SK-N-SH (cell line): Measurements from ENCODE around the gene CA10. TPM values are rescaled to one million over a fixed set of nuclear protein-coding genes. Genes with fewer than 3 reads are reported as not detected.

ENCODE experiments used
- CTCF ChIA-PET: fragments of 300-600, 350-600 bp; formaldehyde crosslinking; extraction: SDS; loops from one replicate; lab custom pipeline; 2021; lab: Yijun Ruan, JAX
- POLR2A ChIA-PET: fragments of 350-600 bp; sonication (Branson Sonifier 250); formaldehyde crosslinking; extraction: SDS; loops from one replicate; lab custom pipeline; 2020; ENCODE audit warnings: antibody characterized with exemption, inconsistent platforms; lab: Yijun Ruan, JAX
- DNase-seq: peaks from one replicate; pipeline ENCODE4 v3.0.0; 2012
- H2AFZ ChIP-seq: fragments of 200-600 bp; sonication (generic); 2 replicates; pipeline ENCODE4 v1.8.1; 2016; ENCODE audit warnings: antibody characterized with exemption, mild to moderate bottlenecking, low read depth
- H3F3A ChIP-seq: fragments of 200-600 bp; sonication (generic); replicated peaks from 2 replicates; pipeline ENCODE3; 2016; ENCODE audit warnings: antibody characterized with exemption, mild to moderate bottlenecking; ENCODE audit not compliant: insufficient read depth
- H3K27ac ChIP-seq, 2 experiments: fragments of 200-500 bp in 1 of 2; fragments of 200-600 bp in 1 of 2; sonication (Bioruptor generic) in 1 of 2; sonication (generic), shearing (Covaris generic) in 1 of 2; 2 replicates each; pipeline versions ENCODE4 v1.5.1 to v1.6.1; 2014 to 2016; ENCODE audit warnings: low read depth in 2 of 2, inconsistent platforms in 1 of 2, low read length in 1 of 2, mild to moderate bottlenecking in 1 of 2, mixed read lengths in 1 of 2
- H3K27me3 ChIP-seq: fragments of 200-600 bp; sonication (generic), shearing (Covaris generic); 2 replicates; pipeline ENCODE4 v1.6.1; 2016; ENCODE audit warnings: mixed run types; ENCODE audit not compliant: insufficient read depth
- H3K36me3 ChIP-seq, 2 experiments: fragments of 200-500 bp in 1 of 2; fragments of 200-600 bp in 1 of 2; sonication (Bioruptor generic) in 1 of 2; sonication (generic) in 1 of 2; replicated peaks in 1 of 2; 2 replicates each; pipeline versions ENCODE3 to v1.5.1; 2014 to 2016; ENCODE audit warnings: low read length in 1 of 2, mild to moderate bottlenecking in 1 of 2; ENCODE audit not compliant: insufficient read depth in 2 of 2, control insufficient read depth in 1 of 2
- H3K4me1 ChIP-seq, 2 experiments: fragments of 200-500 bp in 1 of 2; fragments of 200-600 bp in 1 of 2; sonication (Bioruptor generic) in 1 of 2; sonication (generic), shearing (Covaris generic) in 1 of 2; 2 replicates each; pipeline versions ENCODE4 v1.5.1 to v1.6.1; 2014 to 2016; ENCODE audit warnings: low read depth in 1 of 2, low read length in 1 of 2, mixed run types in 1 of 2; ENCODE audit not compliant: insufficient read depth in 2 of 2, control insufficient read depth in 1 of 2
- H3K4me2 ChIP-seq: fragments of 200-600 bp; sonication (generic), shearing (Covaris generic); 2 replicates; pipeline ENCODE4 v1.6.1; 2017; ENCODE audit warnings: mixed run types
- H3K4me3 ChIP-seq, 2 experiments: fragments of 200-500 bp in 1 of 2; fragments of 200-600 bp in 1 of 2; sonication (Bioruptor generic) in 1 of 2; sonication (generic), shearing (Covaris generic) in 1 of 2; 2 replicates each; pipeline versions ENCODE4 v1.5.1 to v1.8.1; 2014 to 2016; ENCODE audit warnings: low read depth in 2 of 2, inconsistent platforms in 1 of 2, low read length in 1 of 2, mild to moderate bottlenecking in 1 of 2, mixed read lengths in 1 of 2, moderate library complexity in 1 of 2
- H3K79me2 ChIP-seq: fragments of 200-600 bp; sonication (generic); 2 replicates; pipeline ENCODE4 v1.8.1; 2017; ENCODE audit warnings: mild to moderate bottlenecking; ENCODE audit not compliant: insufficient read depth
- H3K9ac ChIP-seq: fragments of 200-600 bp; sonication (generic); 2 replicates; pipeline ENCODE4 v1.6.1; 2017; ENCODE audit warnings: mixed run types
- H3K9me2 ChIP-seq: fragments of 200-600 bp; sonication (generic); 2 replicates; pipeline ENCODE4 v1.6.1; 2017; ENCODE audit warnings: mixed run types
- H3K9me3 ChIP-seq: fragments of 200-600 bp; sonication (generic); 2 replicates; pipeline ENCODE4 v1.6.1; 2017; ENCODE audit warnings: mixed run types, mild to moderate bottlenecking, moderate library complexity
- H4K20me1 ChIP-seq: fragments of 200-600 bp; sonication (generic); 2 replicates; pipeline ENCODE4 v1.6.1; 2017; ENCODE audit warnings: mild to moderate bottlenecking, mixed run types; ENCODE audit not compliant: insufficient read depth
- CHD2 ChIP-seq: fragments of 150-350 bp; IDR thresholded peaks from 2 replicates; pipeline ENCODE4 v1.6.1; 2018; ENCODE audit warnings: low read length; ENCODE audit not compliant: partially characterized antibody
- ELF1 ChIP-seq: IDR thresholded peaks from 2 replicates; pipeline ENCODE4 v1.4.0; 2012
- FOSL2 ChIP-seq: IDR thresholded peaks from 2 replicates; pipeline ENCODE4 v1.4.0; 2012; ENCODE audit warnings: low read depth, mild to moderate bottlenecking, moderate library complexity, borderline replicate concordance
- GABPA ChIP-seq: IDR thresholded peaks from 2 replicates; pipeline ENCODE4 v1.4.0; 2012; ENCODE audit warnings: low read depth, mild to moderate bottlenecking
- GATA2 ChIP-seq: sonication (generic); formaldehyde crosslinking; IDR thresholded peaks from 2 replicates; pipeline ENCODE4 v1.5.0; 2020; ENCODE audit warnings: mild to moderate bottlenecking, missing genetic modification reagents
- MEF2A ChIP-seq: IDR thresholded peaks from 2 replicates; pipeline ENCODE4 v1.4.0; 2012; ENCODE audit warnings: low read depth, borderline replicate concordance
- MXI1 ChIP-seq: IDR thresholded peaks from 2 replicates; pipeline ENCODE4 v1.6.1; 2012; ENCODE audit warnings: mild to moderate bottlenecking, low read depth, low read length, improper control_type of control experiment
- RCOR1 ChIP-seq: fragments of 150-350 bp; IDR thresholded peaks from 2 replicates; pipeline ENCODE4 v1.6.1; 2017; ENCODE audit warnings: antibody characterized with exemption, low read length
- RFX5 ChIP-seq: IDR thresholded peaks from 2 replicates; pipeline ENCODE4 v1.6.1; 2012; ENCODE audit warnings: mild to moderate bottlenecking, improper control_type of control experiment, low read length
- TAF1 ChIP-seq: IDR thresholded peaks from 2 replicates; pipeline ENCODE4 v1.6.1; 2012; ENCODE audit warnings: low read depth, mild to moderate bottlenecking, low read length, moderate library complexity, borderline replicate concordance
- YY1 ChIP-seq: IDR thresholded peaks from 2 replicates; pipeline ENCODE4 v1.4.0; 2012; ENCODE audit warnings: low read depth, mild to moderate bottlenecking
- WGBS: methylation state at CpG from one replicate; pipeline ENCODE4 v1.1.6; 2017; ENCODE audit warnings: low lambda C conversion rate; 5-methylcytosine and 5-hydroxymethylcytosine counted together
- polyA plus RNA-seq, 3 experiments: library from polyadenylated mRNA; depleted of rRNA; stranded (reverse); fragments of >200 nt; gene quantifications; 2 replicates each; pipeline ENCODE4 v1.2.3, GENCODE V29; 2012
- TF ChIP-seq, protein P1 (sequence below): fragments of 200-600 bp; sonication (generic); IDR thresholded peaks from 2 replicates; pipeline ENCODE4 v1.6.1; 2017; ENCODE audit warnings: antibody characterized with exemption, mild to moderate bottlenecking, moderate library complexity
- TF ChIP-seq, protein P2 (sequence below): IDR thresholded peaks from 2 replicates; pipeline ENCODE4 v1.4.0; 2012; ENCODE audit warnings: low read depth
- TF ChIP-seq, protein P3 (sequence below): IDR thresholded peaks from 2 replicates; pipeline ENCODE4; 2012
- TF ChIP-seq, protein P4 (sequence below): IDR thresholded peaks from 2 replicates; pipeline ENCODE4 v1.6.1; 2012; ENCODE audit warnings: mild to moderate bottlenecking, low read depth, low read length, moderate library complexity

Gene CA10
- polyA plus RNA-seq, 1 of the 3 experiments (the other 2 are of a cell fraction), result not detected

DNA sequence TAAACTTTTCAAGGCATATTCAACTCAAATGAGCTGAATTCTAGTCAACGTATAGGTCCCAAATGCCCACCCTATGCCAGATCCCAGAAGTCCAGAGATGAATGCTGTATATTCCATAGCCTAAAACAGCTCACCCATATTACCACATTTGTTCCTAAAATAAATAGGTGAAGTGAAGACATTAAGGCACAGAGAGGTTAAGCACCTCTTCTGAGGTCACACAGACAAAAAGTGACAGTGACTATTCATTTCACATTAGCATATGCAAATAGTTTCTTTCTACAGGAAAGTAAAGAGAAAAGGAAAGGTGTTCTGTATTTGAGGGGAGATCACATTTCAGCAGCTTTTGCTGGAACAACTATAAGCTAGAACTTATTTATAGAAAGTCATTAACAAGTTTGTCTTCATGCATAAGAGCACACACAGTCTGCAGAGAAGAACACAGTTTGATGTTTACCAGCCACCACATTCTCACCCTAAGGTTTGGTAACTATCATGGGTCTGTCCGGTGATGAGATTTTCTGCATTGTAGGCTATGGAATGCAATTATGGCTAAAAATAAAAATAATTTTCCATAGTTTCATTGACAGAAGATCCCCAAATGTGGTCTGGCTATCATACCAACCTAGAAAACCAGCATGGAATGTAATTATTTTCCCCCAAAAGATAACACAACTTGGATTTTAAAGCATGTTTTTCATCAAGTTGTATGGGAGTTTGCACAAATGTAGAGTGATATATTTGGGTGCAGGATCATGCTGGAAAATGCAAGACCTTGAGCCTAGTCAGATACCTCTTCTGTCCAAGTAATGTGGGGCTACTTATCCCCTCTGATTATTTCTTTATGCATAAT is 496.1 kb downstream of the CA10 start:
- no peaks in the 10 kb centered on the region for H3K36me3 ChIP-seq
- H3K79me2 ChIP-seq, result no peaks in the 10 kb centered on the region
- H3K27ac ChIP-seq, result no peak overlapping the region
- 30% methylated on average over 2 of the region's 2 CpGs for WGBS
- no peak overlapping the region for H2AFZ ChIP-seq
- H3K4me1 ChIP-seq, result no peaks in the 10 kb centered on the region
- DNase-seq, result no peak
- no peaks in the 10 kb centered on the region for H3F3A ChIP-seq
- no peak overlapping the region for H3K4me2 ChIP-seq
- H4K20me1 ChIP-seq, result no peaks in the 10 kb centered on the region
- H3K9me2 ChIP-seq, result no peaks in the 10 kb centered on the region
- no peaks in the 10 kb centered on the region for H3K27me3 ChIP-seq
- H3K9me3 ChIP-seq, result no peaks in the 10 kb centered on the region
- ChIA-PET POLR2A (no interaction called here), CTCF (interaction anchor here (1.2 kb wide), 1 partner anchor 290 kb away, joined by 3 read pairs; no protein-coding TSS in a partner anchor)
- no peak overlapping the region for H3K9ac ChIP-seq
- H3K4me3 ChIP-seq, result no peak overlapping the region
- no peak for TF ChIP-seq CHD2

DNA sequence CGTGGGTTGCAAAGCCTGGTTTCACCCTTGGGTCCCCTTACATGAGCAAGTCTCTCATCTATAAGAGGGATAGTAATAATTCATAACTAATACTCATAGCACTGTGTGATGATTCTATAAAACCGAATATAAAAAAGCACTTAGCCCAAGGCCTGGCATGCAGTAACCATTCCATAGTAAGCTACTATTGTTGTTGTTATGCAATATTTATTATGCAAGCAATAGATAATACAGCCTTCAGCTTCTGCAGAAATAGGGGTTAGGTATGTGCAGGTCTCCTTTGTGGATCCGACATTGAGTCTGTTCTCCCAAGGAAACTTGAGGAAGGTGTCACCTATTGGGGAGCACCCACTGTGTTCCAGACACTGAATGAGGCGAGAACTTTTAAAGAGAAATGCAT is 497.1 kb downstream of the CA10 start:
- POLR2A ChIA-PET, result no interaction called here
- CTCF ChIA-PET, result no interaction called here
- Histone ChIP-seq H3K9ac (no peak overlapping the region), H3K36me3 (no peaks in the 10 kb centered on the region), H3K4me2 (no peak overlapping the region), H3K4me1 (no peaks in the 10 kb centered on the region), H2AFZ (no peak overlapping the region), H3K79me2 (no peaks in the 10 kb centered on the region), H3K27ac (no peak overlapping the region), H3K4me3 (no peak overlapping the region)
- no peak for DNase-seq
- TF ChIP-seq ELF1 (no peak), RFX5 (no peak)
- TF ChIP-seq, protein P1, sequence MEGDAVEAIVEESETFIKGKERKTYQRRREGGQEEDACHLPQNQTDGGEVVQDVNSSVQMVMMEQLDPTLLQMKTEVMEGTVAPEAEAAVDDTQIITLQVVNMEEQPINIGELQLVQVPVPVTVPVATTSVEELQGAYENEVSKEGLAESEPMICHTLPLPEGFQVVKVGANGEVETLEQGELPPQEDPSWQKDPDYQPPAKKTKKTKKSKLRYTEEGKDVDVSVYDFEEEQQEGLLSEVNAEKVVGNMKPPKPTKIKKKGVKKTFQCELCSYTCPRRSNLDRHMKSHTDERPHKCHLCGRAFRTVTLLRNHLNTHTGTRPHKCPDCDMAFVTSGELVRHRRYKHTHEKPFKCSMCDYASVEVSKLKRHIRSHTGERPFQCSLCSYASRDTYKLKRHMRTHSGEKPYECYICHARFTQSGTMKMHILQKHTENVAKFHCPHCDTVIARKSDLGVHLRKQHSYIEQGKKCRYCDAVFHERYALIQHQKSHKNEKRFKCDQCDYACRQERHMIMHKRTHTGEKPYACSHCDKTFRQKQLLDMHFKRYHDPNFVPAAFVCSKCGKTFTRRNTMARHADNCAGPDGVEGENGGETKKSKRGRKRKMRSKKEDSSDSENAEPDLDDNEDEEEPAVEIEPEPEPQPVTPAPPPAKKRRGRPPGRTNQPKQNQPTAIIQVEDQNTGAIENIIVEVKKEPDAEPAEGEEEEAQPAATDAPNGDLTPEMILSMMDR, result no peak
- TF ChIP-seq, all 33 proteins: peak for 0
- Histone ChIP-seq H3K9me2 (no peaks in the 10 kb centered on the region), H4K20me1 (no peaks in the 10 kb centered on the region), H3F3A (no peaks in the 10 kb centered on the region), H3K9me3 (no peaks in the 10 kb centered on the region), H3K27me3 (no peaks in the 10 kb centered on the region)
- WGBS, result 16% methylated on average over 4 of the region's 4 CpGs

DNA sequence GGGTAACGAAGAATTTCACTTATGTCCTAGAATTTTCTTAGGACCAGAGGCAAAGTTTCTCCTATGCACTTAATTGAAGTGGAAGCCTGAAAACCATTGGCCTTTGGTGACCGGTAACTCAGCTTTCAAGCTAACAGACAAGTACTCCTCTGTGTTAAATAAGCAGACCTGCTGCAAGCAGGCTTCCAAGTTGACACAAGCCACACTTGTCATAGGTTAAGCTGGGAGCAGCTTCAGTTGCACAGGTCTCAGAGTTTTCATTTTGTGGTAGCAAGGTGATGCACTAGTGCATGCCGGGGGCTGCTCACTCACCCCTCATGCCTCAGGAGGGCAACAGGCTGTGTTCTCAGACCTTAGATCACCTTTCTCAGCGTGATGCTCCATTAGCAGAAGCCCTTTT is 498.2 kb downstream of the CA10 start:
- WGBS, result 26% methylated on average over 4 of the region's 4 CpGs
- TF ChIP-seq YY1 (no peak), MEF2A (no peak), GATA2 (no peak), GABPA (no peak), FOSL2 (no peak), MXI1 (no peak), TAF1 (no peak), RFX5 (no peak), RCOR1 (no peak)
- TF ChIP-seq, protein P2, sequence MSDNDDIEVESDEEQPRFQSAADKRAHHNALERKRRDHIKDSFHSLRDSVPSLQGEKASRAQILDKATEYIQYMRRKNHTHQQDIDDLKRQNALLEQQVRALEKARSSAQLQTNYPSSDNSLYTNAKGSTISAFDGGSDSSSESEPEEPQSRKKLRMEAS, result no peak
- TF ChIP-seq, protein P3, sequence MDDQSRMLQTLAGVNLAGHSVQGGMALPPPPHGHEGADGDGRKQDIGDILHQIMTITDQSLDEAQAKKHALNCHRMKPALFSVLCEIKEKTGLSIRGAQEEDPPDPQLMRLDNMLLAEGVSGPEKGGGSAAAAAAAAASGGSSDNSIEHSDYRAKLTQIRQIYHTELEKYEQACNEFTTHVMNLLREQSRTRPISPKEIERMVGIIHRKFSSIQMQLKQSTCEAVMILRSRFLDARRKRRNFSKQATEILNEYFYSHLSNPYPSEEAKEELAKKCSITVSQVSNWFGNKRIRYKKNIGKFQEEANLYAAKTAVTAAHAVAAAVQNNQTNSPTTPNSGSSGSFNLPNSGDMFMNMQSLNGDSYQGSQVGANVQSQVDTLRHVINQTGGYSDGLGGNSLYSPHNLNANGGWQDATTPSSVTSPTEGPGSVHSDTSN, result no peak
- TF ChIP-seq, protein P4, sequence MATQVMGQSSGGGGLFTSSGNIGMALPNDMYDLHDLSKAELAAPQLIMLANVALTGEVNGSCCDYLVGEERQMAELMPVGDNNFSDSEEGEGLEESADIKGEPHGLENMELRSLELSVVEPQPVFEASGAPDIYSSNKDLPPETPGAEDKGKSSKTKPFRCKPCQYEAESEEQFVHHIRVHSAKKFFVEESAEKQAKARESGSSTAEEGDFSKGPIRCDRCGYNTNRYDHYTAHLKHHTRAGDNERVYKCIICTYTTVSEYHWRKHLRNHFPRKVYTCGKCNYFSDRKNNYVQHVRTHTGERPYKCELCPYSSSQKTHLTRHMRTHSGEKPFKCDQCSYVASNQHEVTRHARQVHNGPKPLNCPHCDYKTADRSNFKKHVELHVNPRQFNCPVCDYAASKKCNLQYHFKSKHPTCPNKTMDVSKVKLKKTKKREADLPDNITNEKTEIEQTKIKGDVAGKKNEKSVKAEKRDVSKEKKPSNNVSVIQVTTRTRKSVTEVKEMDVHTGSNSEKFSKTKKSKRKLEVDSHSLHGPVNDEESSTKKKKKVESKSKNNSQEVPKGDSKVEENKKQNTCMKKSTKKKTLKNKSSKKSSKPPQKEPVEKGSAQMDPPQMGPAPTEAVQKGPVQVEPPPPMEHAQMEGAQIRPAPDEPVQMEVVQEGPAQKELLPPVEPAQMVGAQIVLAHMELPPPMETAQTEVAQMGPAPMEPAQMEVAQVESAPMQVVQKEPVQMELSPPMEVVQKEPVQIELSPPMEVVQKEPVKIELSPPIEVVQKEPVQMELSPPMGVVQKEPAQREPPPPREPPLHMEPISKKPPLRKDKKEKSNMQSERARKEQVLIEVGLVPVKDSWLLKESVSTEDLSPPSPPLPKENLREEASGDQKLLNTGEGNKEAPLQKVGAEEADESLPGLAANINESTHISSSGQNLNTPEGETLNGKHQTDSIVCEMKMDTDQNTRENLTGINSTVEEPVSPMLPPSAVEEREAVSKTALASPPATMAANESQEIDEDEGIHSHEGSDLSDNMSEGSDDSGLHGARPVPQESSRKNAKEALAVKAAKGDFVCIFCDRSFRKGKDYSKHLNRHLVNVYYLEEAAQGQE, result no peak

More for the DNA sequence above, 498.2 kb downstream of the CA10 start:
- no peaks in the 10 kb centered on the region for H3K9me2 ChIP-seq
- no peaks in the 10 kb centered on the region for H4K20me1 ChIP-seq
- no peak overlapping the region for H3K4me3 ChIP-seq
- H3K27ac ChIP-seq, result no peak overlapping the region
- no peak overlapping the region for H2AFZ ChIP-seq
- no peak overlapping the region for H3K4me2 ChIP-seq
- no peaks in the 10 kb centered on the region for H3K4me1 ChIP-seq
- H3K9ac ChIP-seq, result no peak overlapping the region
- no peaks in the 10 kb centered on the region for H3K36me3 ChIP-seq
- ChIA-PET POLR2A (no interaction called here), CTCF (interaction anchor here (0.7 to 1.1 kb wide), 2 partner anchors 75 to 289 kb away, joined by 3 to 4 read pairs; no protein-coding TSS in a partner anchor)
- no peaks in the 10 kb centered on the region for H3F3A ChIP-seq
- DNase-seq, result no peak
- H3K9me3 ChIP-seq, result no peaks in the 10 kb centered on the region
- H3K79me2 ChIP-seq, result no peaks in the 10 kb centered on the region
- H3K27me3 ChIP-seq, result no peaks in the 10 kb centered on the region
